Fibroblast of pulmonary artery (primary cell): Measurements from ENCODE around the gene MANEAL.

Experiments
- DNase-seq: peaks from one replicate; pipeline ENCODE4 v3.0.0-alpha.2; 2010; ENCODE audit warnings: low read depth
- H3K4me3 ChIP-seq: replicated peaks from 2 replicates; pipeline ENCODE4 v1.5.1; 2011; ENCODE audit warnings: low read depth, mild to moderate bottlenecking, control low read depth, low read length, moderate library complexity
- TF ChIP-seq, protein P1 (sequence below): IDR thresholded peaks from 2 replicates; pipeline ENCODE4 v1.5.1; 2011; ENCODE audit warnings: mild to moderate bottlenecking, control low read depth, low read length, inconsistent platforms; ENCODE audit errors: missing control alignments

MANEAL gene

DNA sequence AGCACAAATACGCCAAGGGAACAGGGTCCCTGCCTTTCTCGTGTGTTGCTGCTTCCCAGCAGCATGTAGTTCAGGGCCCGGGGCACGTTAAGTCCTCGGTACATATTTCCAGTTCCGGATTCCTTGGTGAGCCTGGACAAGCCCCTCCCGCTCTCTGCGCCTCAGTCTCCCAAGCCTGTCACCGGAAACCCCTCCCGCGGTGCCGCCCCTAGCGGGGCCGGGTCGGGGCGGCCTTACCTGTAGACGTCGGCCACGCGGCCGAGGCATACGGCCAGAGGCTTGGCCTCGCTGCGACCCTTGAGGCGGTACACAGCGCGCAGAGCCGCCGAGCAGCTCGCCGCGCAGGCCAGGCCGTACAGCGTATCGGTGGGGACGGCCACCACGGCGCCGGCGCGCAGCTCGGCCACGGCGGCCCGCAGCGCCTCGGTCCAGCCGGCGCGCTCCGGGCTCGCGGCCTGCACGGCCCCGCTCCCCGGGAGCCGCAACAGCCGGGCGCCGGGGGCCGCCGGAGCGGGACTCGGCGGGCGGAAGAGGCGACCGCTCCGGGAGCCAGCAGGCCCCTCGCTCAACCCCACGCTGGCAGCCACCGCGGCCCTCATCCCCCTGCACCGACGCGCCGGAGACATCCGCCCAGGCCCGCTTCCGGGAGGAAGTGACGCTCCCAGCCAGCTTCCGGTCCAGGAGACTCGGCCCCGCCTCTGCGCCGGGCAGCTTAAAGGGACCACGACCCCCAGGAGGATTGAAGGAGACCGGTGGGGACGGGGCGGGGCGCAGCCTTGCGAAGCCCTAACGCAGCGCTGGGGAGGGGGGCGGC is 14.1 kb downstream of the MANEAL start, which contains the start of the genes C1orf122 and YRDC:
C1orf122 (plus strand) TSS at position 236 of the 814 bp plus-strand sequence. CDS start 615 bp downstream, outside the sequence.
YRDC (minus strand) TSS at position 654 of the 814 bp plus-strand sequence; CDS start at position 626, 28 bp downstream.
- peak within 1 kb of the TSS; percentile 84 for H3K4me3 ChIP-seq
- TF ChIP-seq, protein P1, sequence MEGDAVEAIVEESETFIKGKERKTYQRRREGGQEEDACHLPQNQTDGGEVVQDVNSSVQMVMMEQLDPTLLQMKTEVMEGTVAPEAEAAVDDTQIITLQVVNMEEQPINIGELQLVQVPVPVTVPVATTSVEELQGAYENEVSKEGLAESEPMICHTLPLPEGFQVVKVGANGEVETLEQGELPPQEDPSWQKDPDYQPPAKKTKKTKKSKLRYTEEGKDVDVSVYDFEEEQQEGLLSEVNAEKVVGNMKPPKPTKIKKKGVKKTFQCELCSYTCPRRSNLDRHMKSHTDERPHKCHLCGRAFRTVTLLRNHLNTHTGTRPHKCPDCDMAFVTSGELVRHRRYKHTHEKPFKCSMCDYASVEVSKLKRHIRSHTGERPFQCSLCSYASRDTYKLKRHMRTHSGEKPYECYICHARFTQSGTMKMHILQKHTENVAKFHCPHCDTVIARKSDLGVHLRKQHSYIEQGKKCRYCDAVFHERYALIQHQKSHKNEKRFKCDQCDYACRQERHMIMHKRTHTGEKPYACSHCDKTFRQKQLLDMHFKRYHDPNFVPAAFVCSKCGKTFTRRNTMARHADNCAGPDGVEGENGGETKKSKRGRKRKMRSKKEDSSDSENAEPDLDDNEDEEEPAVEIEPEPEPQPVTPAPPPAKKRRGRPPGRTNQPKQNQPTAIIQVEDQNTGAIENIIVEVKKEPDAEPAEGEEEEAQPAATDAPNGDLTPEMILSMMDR: no peak
- peak; percentile 93 for DNase-seq

DNA sequence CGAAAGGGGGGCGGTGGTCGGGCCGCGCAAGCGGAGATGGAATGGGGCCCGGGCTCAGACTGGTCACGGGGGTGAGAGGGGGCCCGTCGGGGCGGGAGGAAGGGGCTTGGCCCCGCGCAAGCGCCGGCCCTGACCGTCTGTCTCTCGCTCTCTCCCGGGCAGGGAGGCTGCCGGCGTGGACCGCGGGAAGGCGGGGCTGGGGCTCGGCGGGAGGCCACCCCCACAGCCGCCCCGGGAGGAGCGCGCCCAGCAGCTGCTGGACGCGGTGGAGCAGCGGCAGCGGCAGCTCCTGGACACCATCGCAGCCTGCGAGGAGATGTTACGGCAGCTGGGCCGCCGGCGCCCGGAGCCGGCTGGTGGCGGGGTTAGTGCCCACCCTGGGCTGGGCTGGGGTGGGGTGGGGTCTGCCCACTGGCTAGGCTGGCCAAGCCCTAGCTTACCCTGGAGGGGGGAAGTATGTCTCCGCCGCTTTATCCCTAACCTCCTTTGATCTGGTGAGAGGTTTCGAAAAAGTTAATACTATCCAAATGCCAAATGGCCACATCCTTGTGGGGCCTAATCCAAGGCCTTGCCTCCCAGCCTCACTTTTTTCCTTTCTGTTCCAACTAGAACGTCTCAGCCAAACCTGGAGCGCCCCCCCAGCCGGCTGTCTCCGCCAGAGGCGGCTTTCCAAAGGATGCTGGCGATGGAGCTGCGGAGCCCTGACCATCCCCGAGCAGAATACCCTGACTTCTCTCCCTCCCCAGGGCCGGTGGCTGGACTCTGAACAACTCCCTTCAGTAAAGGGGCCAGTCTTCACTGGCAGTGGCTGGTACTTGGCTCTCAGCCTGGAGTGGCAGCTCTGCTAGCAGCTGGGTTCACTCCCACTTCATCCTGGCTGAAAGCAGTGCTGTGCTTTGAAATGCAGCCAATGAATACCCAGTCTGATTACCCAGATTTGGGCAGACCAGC is 15.0 kb downstream of the MANEAL start:
- peak; percentile 75 for DNase-seq
- TF ChIP-seq, protein P1: no peak
- H3K4me3 ChIP-seq: peak overlapping the region; percentile 84

DNA sequence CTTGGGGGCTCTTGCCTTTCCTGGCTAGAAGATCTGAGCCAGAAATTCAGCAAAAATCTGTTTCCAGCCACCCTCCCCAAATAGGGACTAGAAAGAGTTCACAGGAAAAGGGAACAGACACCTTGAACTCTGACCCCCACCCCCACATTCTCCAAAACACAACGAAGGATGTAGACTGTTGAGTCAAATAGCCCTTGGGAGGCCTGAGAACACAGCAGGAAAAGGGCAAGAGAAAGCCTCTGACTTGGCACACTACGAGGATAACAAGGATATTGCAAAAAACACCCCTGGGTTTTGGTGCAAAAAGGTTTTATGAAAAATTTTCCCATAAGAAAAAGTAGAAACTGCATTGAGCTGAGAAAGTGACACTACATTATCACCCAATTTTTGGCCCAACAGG is 16.3 kb downstream of the MANEAL start:
- H3K4me3 ChIP-seq: no peak overlapping the region
- DNase-seq: peak; percentile 16
- TF ChIP-seq, protein P1: no peak

DNA sequence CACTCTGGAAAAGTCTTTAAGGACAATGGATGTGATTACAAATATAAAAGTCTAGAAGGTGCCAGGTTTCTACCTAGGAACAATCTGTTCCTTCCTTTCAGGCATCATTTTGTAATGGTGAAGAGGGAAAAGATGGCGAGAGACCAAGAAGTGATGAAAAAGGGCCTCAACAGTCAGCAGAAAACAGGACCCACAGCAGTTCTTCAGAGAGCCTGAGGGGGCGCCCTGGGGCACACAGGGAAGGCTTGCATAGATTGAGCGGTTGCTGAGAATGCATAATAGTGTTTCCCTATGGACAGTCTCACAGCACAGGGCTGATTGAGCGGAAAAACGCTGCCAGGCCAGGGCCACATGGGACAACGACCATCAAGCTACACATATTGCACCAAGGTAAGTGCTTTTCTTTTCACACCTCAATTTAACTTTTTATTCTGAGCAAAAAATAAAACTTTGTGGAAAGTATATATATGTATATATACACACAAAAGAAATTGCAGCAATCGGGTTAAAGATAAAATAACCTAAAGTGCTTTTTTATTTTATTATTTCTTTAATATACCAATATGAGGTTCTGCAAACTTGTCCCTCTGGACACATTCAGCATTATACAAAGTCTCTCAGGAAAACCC is 17.5 kb downstream of the MANEAL start:
- TF ChIP-seq, protein P1: peak; percentile 94
- peak; percentile 86 for DNase-seq
- no peak overlapping the region for H3K4me3 ChIP-seq

DNA sequence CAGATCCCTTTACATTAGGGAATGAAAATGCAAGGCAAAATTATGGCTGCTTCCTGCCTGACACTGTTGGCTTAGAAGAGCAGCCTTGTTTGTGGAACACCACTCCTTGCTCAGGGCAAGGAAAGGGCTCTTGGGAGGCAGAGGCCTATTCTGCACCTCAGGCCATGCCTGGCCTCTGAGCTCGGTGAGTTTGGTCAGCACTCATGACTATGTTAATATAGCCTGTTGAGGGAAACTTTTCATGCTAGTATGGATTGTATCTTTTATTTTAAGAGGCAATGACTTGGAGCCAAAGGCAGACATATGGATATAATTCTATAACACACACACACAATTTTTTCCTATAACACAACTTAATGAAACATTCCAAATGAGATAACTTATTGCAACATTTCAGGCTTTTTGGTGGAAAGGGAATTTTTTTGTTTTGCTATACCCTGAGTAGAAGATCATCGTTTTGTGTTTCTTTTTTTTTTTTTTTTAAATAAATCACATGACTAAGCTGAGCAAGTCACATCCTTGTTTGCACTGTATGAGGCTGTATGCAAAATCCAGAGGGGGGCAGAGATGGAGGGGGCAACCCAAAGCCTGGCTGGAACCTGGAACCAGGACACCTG is 20.0 kb downstream of the MANEAL start:
- H3K4me3 ChIP-seq: no peak overlapping the region
- no peak for DNase-seq
- TF ChIP-seq, protein P1: no peak

DNA sequence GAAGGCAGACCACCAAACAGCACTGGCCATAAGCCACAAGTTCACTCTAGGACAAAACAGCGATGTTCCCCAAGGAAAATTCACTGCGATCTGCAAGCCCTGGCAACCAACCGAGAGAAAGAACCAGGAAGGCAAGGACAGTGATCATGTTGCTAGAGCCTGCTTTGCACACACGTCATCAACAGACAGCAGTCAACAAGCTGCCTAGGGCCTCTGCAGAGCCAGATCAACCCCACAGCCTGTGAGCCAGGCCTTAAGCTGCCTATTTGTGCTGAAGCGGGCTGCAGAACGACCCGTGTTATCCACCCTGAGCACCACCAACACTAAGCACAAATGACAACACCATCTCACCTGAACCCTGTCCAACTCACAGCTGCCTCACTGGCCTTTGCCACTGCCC is 20.6 kb downstream of the MANEAL start:
- no peak overlapping the region for H3K4me3 ChIP-seq
- TF ChIP-seq, protein P1: no peak
- DNase-seq: no peak
